HepG2 (cell line): ENCODE data around the gene SH3D19. TPM values are rescaled to one million over a fixed set of nuclear protein-coding genes. Genes with fewer than 3 reads are reported as not detected.

Experiments
- ATAC-seq: fragments of 200-7000 bp; cut with Tn5 transposase; 3 replicates; pipeline ENCODE4 v1.9.1; 2020; ENCODE audit warnings: mild to moderate bottlenecking, moderate library complexity
- BruUV-seq: library from RNA; stranded (reverse); fragments of 400-500 nt; replicated peaks from 2 replicates; lab custom pipeline; 2021; lab: Mats Ljungman, UMichigan
- CTCF ChIA-PET: fragments of 300-600 bp; formaldehyde crosslinking; extraction: SDS; loops from one replicate; lab custom pipeline; 2021; ENCODE audit warnings: low total read pairs, inconsistent platforms, low intra/inter-chr PET ratio; lab: Yijun Ruan, JAX
- POLR2A ChIA-PET: fragments of 350-600 bp; sonication (Branson Sonifier 250); formaldehyde crosslinking; loops from one replicate; lab custom pipeline; 2020; ENCODE audit warnings: antibody characterized with exemption, inconsistent platforms; lab: Yijun Ruan, JAX
- DNase-seq: peaks from one replicate; pipeline ENCODE4 v3.0.0-alpha.2; 2015; ENCODE audit warnings: low spot score
- FAIRE-seq: peaks from 3 replicates; lab custom pipeline; 2011; peaks lifted over from hg19 to GRCh38; lab: Jason Lieb, UNC
- H2AFZ ChIP-seq: one replicate; pipeline ENCODE4 v1.6.1; 2011; ENCODE audit warnings: low read length, inconsistent platforms
- H3K27ac ChIP-seq: fragments of 300-600 bp; 3 replicates; pipeline ENCODE4 v1.8.0; 2011; ENCODE audit warnings: mixed run types, mild to moderate bottlenecking, mixed read lengths, low read length, inconsistent platforms; ENCODE audit not compliant: insufficient read depth; ENCODE audit errors: extremely low read length
- H3K27me3 ChIP-seq, 2 experiments: fragments of 200-600 bp in 1 of 2; 2 replicates in 1 of 2; 3 replicates in 1 of 2; pipeline versions ENCODE4 v1.6.0 to v1.8.0; 2011; ENCODE audit warnings: low read length in 2 of 2, mild to moderate bottlenecking in 2 of 2, moderate library complexity in 2 of 2, inconsistent platforms in 1 of 2; ENCODE audit not compliant: insufficient read depth in 2 of 2, control insufficient read depth in 1 of 2
- H3K36me3 ChIP-seq, 2 experiments: fragments of 200-600 bp in 1 of 2; replicated peaks in 1 of 2; 2 replicates in 1 of 2; 3 replicates in 1 of 2; pipeline versions ENCODE4 v1.5.1 to v1.8.0; 2011; ENCODE audit warnings: low read length in 2 of 2, inconsistent platforms in 1 of 2; ENCODE audit not compliant: insufficient read depth in 2 of 2, control insufficient read depth in 1 of 2
- H3K4me1 ChIP-seq: 2 replicates; pipeline ENCODE4 v1.5.1; 2012; ENCODE audit warnings: low read length, inconsistent platforms; ENCODE audit not compliant: insufficient read depth
- H3K4me2 ChIP-seq: 2 replicates; pipeline ENCODE4 v1.6.0; 2011; ENCODE audit warnings: low read depth, low read length, inconsistent platforms
- H3K4me3 ChIP-seq, 3 experiments: fragments of 200-600 bp in 1 of 3; sonication (generic), shearing (Covaris generic) in 1 of 3; replicated peaks in 1 of 3; 2 replicates each; pipeline ENCODE4 v1.5.1; 2011 to 2016; ENCODE audit warnings: low read length in 3 of 3, inconsistent platforms in 2 of 3, low read depth in 2 of 3, mild to moderate bottlenecking in 2 of 3, control low read depth in 1 of 3, mixed read lengths in 1 of 3; ENCODE audit not compliant: insufficient read depth in 1 of 3
- H3K79me2 ChIP-seq: one replicate; pipeline ENCODE4 v1.6.1; 2011; ENCODE audit warnings: low read length, inconsistent platforms; ENCODE audit not compliant: insufficient read depth
- H3K9ac ChIP-seq: 2 replicates; pipeline ENCODE4 v1.6.0; 2011; ENCODE audit warnings: mild to moderate bottlenecking, low read depth, low read length, inconsistent platforms; ENCODE audit not compliant: insufficient read depth
- H3K9me3 ChIP-seq: 2 replicates; pipeline ENCODE4 v1.5.1; 2012; ENCODE audit warnings: mild to moderate bottlenecking, low read length
- H4K20me1 ChIP-seq: 2 replicates; pipeline ENCODE4 v1.6.0; 2011; ENCODE audit warnings: inconsistent platforms, mild to moderate bottlenecking, low read length, moderate library complexity; ENCODE audit not compliant: insufficient read depth
- CEBPB ChIP-seq: IDR thresholded peaks from 2 replicates; pipeline ENCODE4 v1.6.1; 2011; ENCODE audit warnings: low read depth, low read length, improper control_type of control experiment, borderline replicate concordance
- CREM ChIP-seq, 2 experiments: sonication (generic) in 1 of 2; formaldehyde crosslinking in 1 of 2; IDR thresholded peaks; 2 replicates each; pipeline versions ENCODE4 v1.4.0 to v1.6.1; 2016 to 2020; ENCODE audit warnings: antibody characterized with exemption in 1 of 2, mild to moderate bottlenecking in 1 of 2, missing genetic modification reagents in 1 of 2
- EP300 ChIP-seq, 3 experiments: sonication (generic) in 1 of 3; formaldehyde crosslinking in 1 of 3; IDR thresholded peaks; 2 replicates each; pipeline versions ENCODE4 v1.5.1 to v1.6.1; 2011 to 2020; ENCODE audit warnings: low read depth in 2 of 3, low read length in 2 of 3, borderline replicate concordance in 1 of 3, improper control_type of control experiment in 1 of 3, mild to moderate bottlenecking in 1 of 3, missing genetic modification reagents in 1 of 3, moderate library complexity in 1 of 3
- HNF4A ChIP-seq: sonication (generic); formaldehyde crosslinking; IDR thresholded peaks from 2 replicates; pipeline ENCODE4 v1.4.0; 2020; ENCODE audit warnings: missing genetic modification reagents
- HOXA3 ChIP-seq: sonication (generic); formaldehyde crosslinking; IDR thresholded peaks from 2 replicates; pipeline ENCODE4 v1.5.0; 2020; ENCODE audit warnings: missing genetic modification reagents
- MBD4 ChIP-seq: IDR thresholded peaks from 2 replicates; pipeline ENCODE4 v1.6.1; 2012; ENCODE audit warnings: low read length, inconsistent platforms, borderline replicate concordance
- MEF2D ChIP-seq: sonication (generic); formaldehyde crosslinking; IDR thresholded peaks from 2 replicates; pipeline ENCODE4 v1.5.1; 2020; ENCODE audit warnings: mild to moderate bottlenecking, missing genetic modification reagents
- NR2F6 ChIP-seq, 2 experiments: IDR thresholded peaks; 2 replicates each; pipeline ENCODE4 v1.6.1; 2016; ENCODE audit warnings: antibody characterized with exemption in 1 of 2, mild to moderate bottlenecking in 1 of 2
- RCOR2 ChIP-seq: IDR thresholded peaks from 2 replicates; pipeline ENCODE4 v1.6.1; 2016; ENCODE audit warnings: missing biosample characterization, missing genetic modification reagents
- RXRB ChIP-seq: IDR thresholded peaks from 2 replicates; pipeline ENCODE4 v1.6.1; 2016; ENCODE audit warnings: borderline replicate concordance, missing genetic modification reagents, missing compliant biosample characterization
- SOX13 ChIP-seq, 3 experiments: fragments of 450-650 bp in 1 of 3; sonication (generic) in 1 of 3; formaldehyde crosslinking in 1 of 3; IDR thresholded peaks in 2 of 3; conservative IDR thresholded peaks in 1 of 3; 2 replicates each; pipeline versions ENCODE4 v1.5.0 to v1.6.1; 2016 to 2020; ENCODE audit warnings: antibody characterized with exemption in 1 of 3, mild to moderate bottlenecking in 1 of 3, missing compliant biosample characterization in 1 of 3, missing genetic modification reagents in 1 of 3, moderate library complexity in 1 of 3
- SOX6 ChIP-seq, 2 experiments: fragments of 450-650 bp in 1 of 2; sonication (generic) in 1 of 2; formaldehyde crosslinking in 1 of 2; IDR thresholded peaks; 2 replicates each; pipeline versions ENCODE4 v1.4.0 to v1.6.1; 2017 to 2020; ENCODE audit warnings: antibody characterized with exemption in 1 of 2, mild to moderate bottlenecking in 1 of 2, missing genetic modification reagents in 1 of 2
- ZBTB21 ChIP-seq: sonication (generic); formaldehyde crosslinking; IDR thresholded peaks from 2 replicates; pipeline ENCODE4 v1.4.0; 2020; ENCODE audit warnings: missing genetic modification reagents
- ZMYM3 ChIP-seq: sonication (generic); formaldehyde crosslinking; IDR thresholded peaks from 2 replicates; pipeline ENCODE4 v1.5.1; 2020; ENCODE audit warnings: mild to moderate bottlenecking, missing genetic modification reagents
- ZNF703 ChIP-seq: sonication (generic); formaldehyde crosslinking; IDR thresholded peaks from 2 replicates; pipeline ENCODE4 v1.5.1; 2020; ENCODE audit warnings: missing genetic modification reagents, mild to moderate bottlenecking, moderate library complexity, borderline replicate concordance
- ZNF710 ChIP-seq: sonication (generic); formaldehyde crosslinking; IDR thresholded peaks from 2 replicates; pipeline ENCODE4 v1.5.0; 2020; ENCODE audit warnings: mild to moderate bottlenecking, missing genetic modification reagents, borderline replicate concordance
- ZSCAN21 ChIP-seq: sonication (generic); formaldehyde crosslinking; IDR thresholded peaks from 2 replicates; pipeline ENCODE4 v1.8.0; 2022; ENCODE audit warnings: mild to moderate bottlenecking, missing genetic modification reagents, moderate library complexity, borderline replicate concordance
- WGBS: methylation state at CpG from one replicate; pipeline ENCODE4 v1.1.6; 2017; ENCODE audit warnings: low lambda C conversion rate; 5-methylcytosine and 5-hydroxymethylcytosine counted together
- in situ Hi-C: cut with HindIII; loops from 2 replicates; pipeline ENCODE4 v1.10.0; 2017; ENCODE audit warnings: low pct_unique_long_range_greater_than_20kb; ENCODE audit not compliant: extremely low pct_ligation_motif_present
- intact Hi-C: fragments of 100-400 bp; cut with micrococcal nuclease; formaldehyde crosslinking; loops from one replicate; pipeline ENCODE4 v1.10.0; 2022; ENCODE audit not compliant: unreplicated experiment
- polyA plus RNA-seq, 8 experiments: library from polyadenylated mRNA; depleted of rRNA in 3 of 8; stranded (reverse) in 7 of 8; unstranded in 1 of 8; fragments of >200 nt; fragmentation: Illumina TruSeq in 4 of 8; extraction: Trizol in 4 of 8; gene quantifications; 2 replicates each; pipeline versions ENCODE4 v1.2.1 to v1.2.3, GENCODE V29; 2011 to 2016; ENCODE audit warnings: low read depth in 4 of 8, missing spikeins in 1 of 8, mixed read lengths in 1 of 8; ENCODE audit not compliant: insufficient read depth in 1 of 8
- total RNA-seq, 5 experiments: library from RNA; depleted of rRNA; stranded (reverse); fragments of >200 nt; fragmentation: Illumina TruSeq; extraction: Trizol; gene quantifications; 2 replicates each; pipeline ENCODE4 v1.2.3, GENCODE V29; 2016; ENCODE audit warnings: low read depth in 1 of 5
- TF ChIP-seq, protein P1 (sequence below): sonication (generic); formaldehyde crosslinking; IDR thresholded peaks from 2 replicates; pipeline ENCODE4 v1.4.0; 2020; ENCODE audit warnings: missing genetic modification reagents

The SH3D19 gene
- total and polyA plus RNA-seq, 2 of the 13 experiments (the other 11 are each of a cell fraction or from before 2014, with no cell fraction given), result 31.2 to 38.0 TPM

- peak overlapping the region; percentile 11 for H3K4me2 ChIP-seq
- H2AFZ ChIP-seq, result no peak overlapping the region
- in situ Hi-C loops, result no loop called here
- H3K4me3 ChIP-seq, result no peak overlapping the region
- POLR2A ChIA-PET, result interaction anchor here (0.7 to 1.9 kb wide), 2 partner anchors 16 to 57 kb away, joined by 4 to 32 read pairs; partner anchors contain the start of gene SH3D19
- peak; percentile 84 for ATAC-seq
- intact Hi-C loops, result no loop called here
- H3K36me3 ChIP-seq, result peaks cover 8 to 11% of the 10 kb centered on the region in 2 experiments; a peak in 4 of 5 replicates
- H3K9ac ChIP-seq, result no peak overlapping the region
- no peaks in the 10 kb centered on the region for H3K27me3 ChIP-seq
- BruUV-seq, result no TSS peak
- WGBS, result 62% methylated on average over 7 of the region's 7 CpGs
- no peaks in the 10 kb centered on the region for H3K9me3 ChIP-seq
- peak; percentile 70 for FAIRE-seq
- H3K79me2 ChIP-seq, result peaks cover 67% of the 10 kb centered on the region
- peaks cover 56% of the 10 kb centered on the region for H4K20me1 ChIP-seq
- peak; percentile 66 for DNase-seq
- CTCF ChIA-PET, result no interaction called here
- H3K27ac ChIP-seq, result peak overlapping the region; percentile 50
- H3K4me1 ChIP-seq, result peaks cover 29% of the 10 kb centered on the region
- TF ChIP-seq CEBPB (peak; percentile 86), SOX13 (IDR thresholded peaks at IDR 0.05) (no peak), SOX13 (CRISPR knock-in tag; conservative IDR thresholded peaks at IDR 0.05 in 1 of 2, IDR thresholded peaks at IDR 0.05 in 1 of 2) (peak in 1 of 2 experiments; percentile 51; a peak in 1 of 4 replicates), RCOR2 (peak; percentile 44; the same call in 1 of the 2 replicates), ZMYM3 (CRISPR knock-in tag) (0 out of 2 replicates have a peak, but pooled peaks have one; percentile 16), MEF2D (CRISPR knock-in tag) (peak; percentile 26; the same call in 1 of the 2 replicates), CREM (IDR thresholded peaks at IDR 0.05) (peak; percentile 20; the same call in 1 of the 2 replicates), CREM (CRISPR knock-in tag; IDR thresholded peaks at IDR 0.05) (no peak), ZNF710 (CRISPR knock-in tag) (peak; percentile 40; the same call in 1 of the 2 replicates), RXRB (CRISPR knock-in tag) (peak; percentile 43; the same call in 1 of the 2 replicates), EP300 (IDR thresholded peaks at IDR 0.05; ENCODE audit: low read depth in 2 of 2, low read length in 2 of 2) (peak in 1 of 2 experiments; percentile 62; a peak in 1 of 4 replicates), EP300 (CRISPR knock-in tag; IDR thresholded peaks at IDR 0.05; ENCODE audit: borderline replicate concordance) (no peak), ZBTB21 (peak; percentile 84; the same call in 1 of the 2 replicates), ZNF703 (CRISPR knock-in tag) (no peak), MBD4 (peak; percentile 65; the same call in 1 of the 2 replicates), HOXA3 (CRISPR knock-in tag) (peak; percentile 35; the same call in 1 of the 2 replicates), NR2F6 (IDR thresholded peaks at IDR 0.05) (no peak), NR2F6 (CRISPR knock-in tag; IDR thresholded peaks at IDR 0.05) (peak; percentile 22; the same call in 1 of the 2 replicates), HNF4A (0 out of 2 replicates have a peak, but pooled peaks have one; percentile 20), SOX6 (IDR thresholded peaks at IDR 0.05) (no peak), SOX6 (CRISPR knock-in tag; IDR thresholded peaks at IDR 0.05) (peak; percentile 15; the same call in 1 of the 2 replicates), ZSCAN21 (CRISPR knock-in tag) (0 out of 2 replicates have a peak, but pooled peaks have one; percentile 55)
- TF ChIP-seq, protein P1, sequence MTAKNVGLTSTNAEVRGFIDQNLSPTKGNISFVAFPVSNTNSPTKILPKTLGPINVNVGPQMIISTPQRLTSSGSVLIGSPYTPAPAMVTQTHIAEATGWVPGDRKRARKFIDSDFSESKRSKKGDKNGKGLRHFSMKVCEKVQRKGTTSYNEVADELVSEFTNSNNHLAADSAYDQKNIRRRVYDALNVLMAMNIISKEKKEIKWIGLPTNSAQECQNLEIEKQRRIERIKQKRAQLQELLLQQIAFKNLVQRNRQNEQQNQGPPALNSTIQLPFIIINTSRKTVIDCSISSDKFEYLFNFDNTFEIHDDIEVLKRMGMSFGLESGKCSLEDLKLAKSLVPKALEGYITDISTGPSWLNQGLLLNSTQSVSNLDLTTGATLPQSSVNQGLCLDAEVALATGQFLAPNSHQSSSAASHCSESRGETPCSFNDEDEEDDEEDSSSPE (CRISPR knock-in tag), result 0 out of 2 replicates have a peak, but pooled peaks have one; percentile 2
These were observed 57.4 kb downstream of the SH3D19 start for GRCh38 chr4:151267822-151268535.
